Subcutaneous abdominal adipose tissue (tissue), 5 donors: ENCODE results near the gene SFXN4.
"Not testable (repeated sequence)": the region's sequence is repeated elsewhere in the genome, so short reads cannot be mapped to it uniquely, and the experiment has no call there.

ENCODE experiments used
- H3K27ac ChIP-seq: one replicate; pipeline ENCODE4 v1.7.0; 2013; ENCODE audit warnings: low read depth, mild to moderate bottlenecking, inconsistent platforms, low read length, moderate library complexity
- H3K27me3 ChIP-seq, 5 donors: one replicate each; pipeline ENCODE4 v1.7.0; 2013; ENCODE audit warnings: low read length in 5 of 5, inconsistent platforms in 1 of 5; ENCODE audit not compliant: control insufficient read depth in 5 of 5, insufficient read depth in 4 of 5
- H3K36me3 ChIP-seq, 5 donors: one replicate each; pipeline ENCODE4 v1.7.0; 2013; ENCODE audit warnings: low read length in 5 of 5; ENCODE audit not compliant: control insufficient read depth in 5 of 5, insufficient read depth in 5 of 5
- H3K4me1 ChIP-seq, 5 donors: one replicate each; pipeline ENCODE4 v1.7.0; 2013; ENCODE audit warnings: low read length in 5 of 5, mild to moderate bottlenecking in 3 of 5, moderate library complexity in 1 of 5; ENCODE audit not compliant: control insufficient read depth in 5 of 5, insufficient read depth in 5 of 5
- H3K4me3 ChIP-seq, 5 donors: one replicate each; pipeline ENCODE4 v1.7.0; 2013; ENCODE audit warnings: low read length in 5 of 5, low read depth in 1 of 5
- H3K9ac ChIP-seq, 5 donors: one replicate each; pipeline ENCODE4 v1.7.0; 2013; ENCODE audit warnings: low read length in 5 of 5, mild to moderate bottlenecking in 4 of 5, moderate library complexity in 3 of 5
- H3K9me3 ChIP-seq, 5 donors: one replicate each; pipeline ENCODE4 v1.7.0; 2013; ENCODE audit warnings: low read length in 5 of 5; ENCODE audit not compliant: control insufficient read depth in 5 of 5
- donor health status: healthy.
- donor health status: healthy.
- donor health status: healthy.
- donor health status: healthy.
- donor health status: healthy.

The SFXN4 gene

DNA sequence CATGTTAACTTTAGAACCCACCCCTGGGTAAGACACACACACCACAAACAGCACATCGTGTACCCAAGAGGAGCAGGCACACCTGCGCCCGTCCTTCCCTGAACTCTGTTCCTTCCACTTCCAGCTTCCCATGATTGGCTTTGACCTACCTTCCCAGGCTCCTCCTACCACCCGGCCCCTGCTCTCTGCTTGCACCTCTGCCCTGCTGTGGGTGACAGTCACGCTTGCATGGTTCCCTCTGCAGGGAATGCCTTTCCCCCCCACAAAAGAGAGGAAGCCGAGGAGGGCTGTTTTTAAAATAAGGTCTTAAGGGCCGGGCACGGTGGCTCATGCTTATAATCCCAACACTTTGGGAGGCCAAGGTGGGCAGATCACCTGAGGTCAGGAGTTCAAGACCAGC, 16.4 kb downstream of the SFXN4 start:
- Histone ChIP-seq H3K27me3 (no peaks in the 10 kb centered on the region), H3K4me3 (no peak overlapping the region), H3K27ac (no peak overlapping the region), H3K4me1 (no peaks in the 10 kb centered on the region), H3K9me3 (no peaks in the 10 kb centered on the region), H3K36me3 (peaks cover 0 to 62% (median 41%) of the 10 kb centered on the region in 5 donors), H3K9ac (no peak overlapping the region)

DNA sequence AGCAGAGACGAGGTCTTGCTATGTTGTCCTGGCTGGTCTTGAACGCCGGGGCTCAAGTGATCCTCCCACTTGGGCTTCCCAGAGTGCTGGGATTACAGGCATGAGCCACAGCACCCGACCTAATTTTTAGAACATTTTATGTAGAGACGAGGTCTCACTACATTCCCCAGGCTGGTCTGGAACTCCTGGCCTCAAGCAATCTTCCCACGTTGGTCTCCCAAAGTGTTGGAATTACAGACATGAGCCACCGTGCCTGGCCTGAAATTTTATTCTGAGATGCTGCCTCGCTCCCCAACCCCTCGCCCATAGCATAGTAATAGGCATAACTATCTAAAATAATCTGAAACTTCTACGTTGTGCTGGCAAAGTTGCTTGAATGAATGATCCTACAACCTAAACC, 21.9 kb downstream of the SFXN4 start:
- Histone ChIP-seq H3K4me3 (no peak overlapping the region), H3K27ac (no peak overlapping the region), H3K36me3 (peaks cover 0 to 45% (median 26%) of the 10 kb centered on the region in 5 donors), H3K9me3 (no peaks in the 10 kb centered on the region), H3K27me3 (no peaks in the 10 kb centered on the region), H3K4me1 (peaks cover 0 to 4% (median 0%) of the 10 kb centered on the region in 5 donors), H3K9ac (no peak overlapping the region)

DNA sequence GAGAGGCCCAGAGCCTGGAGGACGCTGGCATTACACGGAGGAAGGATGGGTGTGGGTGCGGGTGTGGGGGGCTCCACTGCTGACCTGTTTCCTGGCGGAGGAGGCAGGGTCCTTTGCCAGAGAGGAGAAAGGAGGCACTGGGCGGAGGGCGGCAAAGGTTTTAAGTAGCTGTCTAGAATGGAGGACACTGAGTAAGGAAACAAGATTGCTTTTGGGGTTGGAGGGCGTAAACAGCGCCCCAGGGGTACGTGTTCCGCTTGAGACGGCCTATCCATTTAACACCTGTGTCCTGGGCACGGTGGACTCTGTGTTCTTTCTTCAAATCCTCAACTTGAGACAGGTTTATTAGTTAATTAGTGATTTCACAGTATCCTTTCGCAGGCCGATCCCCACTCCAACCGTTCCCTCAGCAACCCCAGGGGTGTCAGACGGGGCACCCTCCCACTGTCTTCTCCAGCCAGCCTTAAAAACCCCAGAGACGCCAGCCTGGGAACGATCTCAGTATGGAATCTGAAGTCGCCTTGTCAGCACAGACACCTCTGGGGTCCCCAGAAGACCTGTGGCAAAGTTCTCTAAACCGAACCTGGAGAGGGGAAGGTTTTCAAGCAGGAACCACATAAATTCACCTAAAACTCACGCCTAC, 24.8 kb downstream of the SFXN4 start:
- H3K36me3 ChIP-seq: peaks cover 0 to 22% (median 7%) of the 10 kb centered on the region in 5 donors

DNA sequence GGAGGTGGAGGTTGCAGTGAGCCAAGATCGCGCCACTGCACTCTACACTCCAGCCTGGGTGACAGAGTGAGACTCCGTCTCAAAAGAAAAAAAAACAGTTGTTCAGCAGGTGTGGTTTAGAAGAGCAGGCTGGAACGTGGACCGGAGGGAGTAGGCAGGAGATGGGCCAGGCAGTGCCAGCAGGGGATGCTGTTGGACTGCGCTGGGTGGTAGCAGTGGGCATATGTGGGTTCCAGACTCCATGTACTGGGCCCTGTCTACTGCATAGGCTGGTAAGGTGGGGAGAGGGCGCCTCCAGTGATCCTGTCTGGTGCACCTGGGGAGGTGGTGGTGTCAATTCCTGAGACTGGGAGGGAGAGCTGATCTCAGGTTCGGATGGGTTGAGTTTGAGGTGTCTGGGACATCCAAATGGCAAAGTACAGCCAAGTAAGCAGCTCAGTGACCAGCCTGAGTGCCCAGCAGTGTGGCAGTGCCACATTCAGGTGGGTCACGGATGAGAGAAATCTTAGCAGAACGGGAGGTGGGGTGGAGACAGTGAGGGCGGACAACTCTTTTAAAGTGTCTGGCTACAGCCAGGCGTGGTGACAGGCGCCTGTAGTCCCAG, 25.9 kb downstream of the SFXN4 start:
- no peak overlapping the region for H3K27ac ChIP-seq
- no peak overlapping the region for H3K4me3 ChIP-seq
- H3K27me3 ChIP-seq: no peaks in the 10 kb centered on the region
- peaks cover 0 to 20% (median 7%) of the 10 kb centered on the region in 5 donors for H3K36me3 ChIP-seq
- H3K9me3 ChIP-seq: no peaks in the 10 kb centered on the region
- H3K4me1 ChIP-seq: peaks cover 0 to 18% (median 15%) of the 10 kb centered on the region in 5 donors
- H3K9ac ChIP-seq: no peak overlapping the region

More for the DNA sequence above, 24.8 kb downstream of the SFXN4 start:
- Histone ChIP-seq H3K27me3 (no peaks in the 10 kb centered on the region), H3K9me3 (no peaks in the 10 kb centered on the region), H3K27ac (no peak overlapping the region), H3K9ac (no peak overlapping the region), H3K4me3 (no peak overlapping the region), H3K4me1 (peaks cover 0 to 11% (median 5%) of the 10 kb centered on the region in 5 donors)

DNA sequence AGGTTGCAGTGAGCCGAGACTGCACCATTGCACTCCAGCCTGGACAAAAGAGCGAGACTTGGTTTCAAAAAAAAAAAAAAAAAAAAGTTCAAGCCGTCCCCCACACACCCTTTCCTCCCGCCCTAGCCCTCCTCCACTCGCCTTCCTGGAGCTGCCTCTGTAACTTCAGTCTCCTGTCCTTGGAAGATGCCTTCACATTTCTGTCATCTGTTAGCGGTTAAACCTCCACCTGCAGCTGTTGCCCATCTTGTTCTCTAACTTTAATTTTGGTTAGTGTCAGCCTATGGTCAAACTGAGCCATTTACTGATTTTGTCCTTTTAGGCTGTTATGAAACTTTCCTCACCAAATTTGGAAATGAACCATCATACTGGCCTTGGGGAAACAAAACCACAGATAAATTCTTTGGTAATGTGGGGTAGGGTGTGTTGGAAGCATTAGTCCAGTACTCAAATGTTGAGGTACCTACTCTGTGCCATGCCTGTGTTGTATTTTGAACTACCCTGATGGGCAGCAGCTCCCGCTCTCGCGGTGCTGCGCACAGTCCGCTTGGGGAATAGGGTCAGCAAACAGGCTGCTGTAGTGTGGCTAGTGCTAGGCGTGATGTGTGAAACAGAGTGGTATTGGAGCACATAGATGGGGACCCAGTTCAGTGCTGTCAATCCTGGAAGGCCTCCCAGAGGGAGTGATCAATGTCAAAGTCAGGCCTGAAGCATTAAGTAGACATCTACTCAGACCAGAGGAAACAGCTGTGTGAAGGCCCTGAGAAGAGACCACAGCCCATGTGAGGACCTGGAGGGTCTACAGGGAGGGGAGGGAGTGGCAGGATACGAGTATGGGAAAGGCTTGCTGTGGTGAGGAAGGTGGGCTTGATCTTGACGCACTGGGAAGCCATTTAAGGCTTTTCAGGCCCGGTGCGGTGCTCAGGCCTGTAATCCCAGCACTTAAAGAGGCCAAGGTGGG, 26.9 kb downstream of the SFXN4 start:
- no peaks in the 10 kb centered on the region for H3K9me3 ChIP-seq
- H3K36me3 ChIP-seq: peaks cover 0 to 25% (median 9%) of the 10 kb centered on the region in 5 donors
- no peak overlapping the region for H3K27ac ChIP-seq
- H3K27me3 ChIP-seq: no peaks in the 10 kb centered on the region
- no peak overlapping the region for H3K4me3 ChIP-seq
- no peak overlapping the region for H3K9ac ChIP-seq
- peaks cover 0 to 23% (median 18%) of the 10 kb centered on the region in 5 donors for H3K4me1 ChIP-seq

DNA sequence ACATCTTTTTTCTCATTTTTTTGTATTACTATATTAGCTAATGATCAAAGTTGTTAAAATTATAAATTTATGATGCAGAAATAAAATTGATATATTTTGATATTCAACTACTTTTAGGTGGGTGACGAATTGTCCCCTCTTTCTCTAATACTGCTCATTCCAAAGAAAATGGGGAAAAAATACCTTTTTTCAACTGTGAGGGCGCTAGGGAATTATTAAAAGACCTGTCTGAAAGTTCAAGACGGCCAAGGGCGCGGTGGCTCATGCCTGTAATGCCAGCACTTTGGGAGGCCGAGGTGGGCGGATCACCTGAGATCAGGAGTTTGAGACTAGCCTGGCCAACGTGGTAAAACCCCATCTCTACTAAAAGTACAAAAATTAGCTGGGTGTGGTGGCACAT, 27.6 kb downstream of the SFXN4 start:
- Histone ChIP-seq H3K36me3 (peaks cover 0 to 29% (median 16%) of the 10 kb centered on the region in 5 donors), H3K4me1 (peaks cover 1 to 31% (median 23%) of the 10 kb centered on the region in 5 donors)
- H3K9ac ChIP-seq, H3K9me3 ChIP-seq, H3K4me3 ChIP-seq, H3K27me3 ChIP-seq, H3K27ac ChIP-seq: not testable (repeated sequence)

DNA sequence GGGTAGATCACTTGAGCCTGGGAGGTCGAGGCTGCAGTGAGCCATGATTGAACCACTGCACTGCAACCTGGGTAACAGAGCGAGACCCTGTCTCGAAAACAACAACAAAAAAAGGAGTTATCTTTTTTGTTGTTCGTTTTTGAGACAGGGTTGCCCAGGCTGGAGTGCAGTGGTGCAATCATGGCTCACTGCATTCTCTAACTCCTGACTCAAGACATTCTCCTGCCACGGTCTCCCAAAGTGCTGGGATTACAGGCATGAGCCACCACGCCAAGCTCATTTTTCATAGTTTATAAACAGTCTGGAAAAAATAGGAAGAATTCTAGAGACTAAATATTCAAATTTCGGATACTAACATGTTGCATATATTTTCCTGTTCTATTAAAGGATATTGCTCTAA, 29.4 kb downstream of the SFXN4 start:
- Histone ChIP-seq H3K27me3 (no peaks in the 10 kb centered on the region), H3K9me3 (no peaks in the 10 kb centered on the region), H3K27ac (peak overlapping the region; percentile 79), H3K36me3 (peaks cover 0 to 31% (median 20%) of the 10 kb centered on the region in 5 donors), H3K9ac (no peak overlapping the region), H3K4me1 (peaks cover 3 to 48% (median 38%) of the 10 kb centered on the region in 5 donors), H3K4me3 (no peak overlapping the region)

DNA sequence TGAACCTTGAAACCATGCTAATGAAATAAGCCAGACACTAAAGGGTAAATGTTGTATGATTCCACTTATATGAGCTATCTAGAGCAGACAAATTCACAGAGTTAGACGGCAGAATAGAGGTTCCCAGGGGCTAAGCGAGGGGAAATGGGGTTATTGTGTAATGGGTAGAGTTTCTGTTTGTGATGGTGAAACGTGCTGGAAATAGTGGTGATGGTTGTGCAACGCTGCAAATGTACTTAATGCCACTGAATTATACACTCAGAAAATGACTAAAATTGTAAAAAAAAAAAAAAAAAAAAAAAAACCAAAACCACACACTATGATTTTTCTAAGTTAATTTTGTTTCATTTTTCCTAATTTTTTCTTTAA, 30.0 kb downstream of the SFXN4 start:
- Histone ChIP-seq H3K27me3 (no peaks in the 10 kb centered on the region), H3K9ac (peak overlapping the region in 1 of 5 donors; percentile 8), H3K4me3 (no peak overlapping the region), H3K27ac (peak overlapping the region; percentile 79), H3K9me3 (no peaks in the 10 kb centered on the region), H3K36me3 (peaks cover 3 to 29% (median 25%) of the 10 kb centered on the region in 5 donors), H3K4me1 (peaks cover 3 to 48% (median 38%) of the 10 kb centered on the region in 5 donors)

DNA sequence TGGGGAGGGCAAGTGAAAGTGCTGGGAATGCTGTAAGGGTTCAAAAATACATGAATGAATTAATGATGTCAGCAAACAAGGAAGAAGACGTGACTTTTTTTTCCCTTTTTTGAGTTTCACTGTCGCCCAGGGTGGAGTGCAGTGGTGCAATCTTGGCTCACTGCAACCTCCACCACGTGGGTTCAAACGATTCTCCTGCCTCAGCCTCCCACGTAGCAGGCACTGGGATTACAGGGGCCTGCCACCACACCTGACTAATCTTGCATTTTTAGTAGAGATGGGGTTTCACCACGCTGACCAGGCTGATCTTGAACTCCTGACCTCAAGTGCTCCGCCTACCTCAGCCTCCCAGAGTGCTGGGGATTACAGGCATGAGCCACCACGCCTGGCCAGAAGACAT, 31.6 kb downstream of the SFXN4 start:
- no peak overlapping the region for H3K4me3 ChIP-seq
- no peaks in the 10 kb centered on the region for H3K27me3 ChIP-seq
- no peak overlapping the region for H3K27ac ChIP-seq
- H3K9me3 ChIP-seq: no peaks in the 10 kb centered on the region
- peaks cover 12 to 36% (median 29%) of the 10 kb centered on the region in 5 donors for H3K36me3 ChIP-seq
- no peak overlapping the region for H3K9ac ChIP-seq
- H3K4me1 ChIP-seq: peaks cover 3 to 47% (median 38%) of the 10 kb centered on the region in 5 donors
